GM23338 (cell line): ENCODE results near the gene VGLL2. TPM values are rescaled to one million over a fixed set of nuclear protein-coding genes. Genes with fewer than 3 reads are reported as not detected.
A peak's percentile ranks its signal among the peaks of the same experiment; 100 is the strongest.

Source experiments
- ATAC-seq: fragments of 200-7000 bp; cut with Tn5 transposase; 3 replicates; pipeline ENCODE4 v1.9.1; 2020
- DNase-seq: peaks from one replicate; pipeline ENCODE4 v3.0.0-alpha.2; 2015; ENCODE audit warnings: low spot score
- H2AFZ ChIP-seq: fragments of 200-600 bp; sonication (generic); 2 replicates; pipeline ENCODE4 v1.8.0; 2016; ENCODE audit warnings: antibody characterized with exemption, mild to moderate bottlenecking, moderate library complexity
- H3F3A ChIP-seq: fragments of 200-600 bp; sonication (generic); replicated peaks from 2 replicates; pipeline ENCODE4 v1.8.0; 2017; ENCODE audit warnings: antibody characterized with exemption, mixed run types, low read depth
- H3K27ac ChIP-seq: fragments of 200-600 bp; sonication (generic); 2 replicates; pipeline ENCODE4 v1.6.1; 2016; ENCODE audit warnings: low read depth
- H3K27me3 ChIP-seq: fragments of 200-600 bp; sonication (generic); 2 replicates; pipeline ENCODE4 v1.8.0; 2016; ENCODE audit warnings: mild to moderate bottlenecking, mixed run types, moderate library complexity; ENCODE audit not compliant: insufficient read depth
- H3K36me3 ChIP-seq: fragments of 200-600 bp; sonication (generic); 2 replicates; pipeline ENCODE4 v1.8.0; 2016; ENCODE audit warnings: mild to moderate bottlenecking; ENCODE audit not compliant: insufficient read depth
- H3K4me1 ChIP-seq: fragments of 200-600 bp; sonication (generic); 2 replicates; pipeline ENCODE4 v1.8.0; 2016; ENCODE audit warnings: mild to moderate bottlenecking, moderate library complexity; ENCODE audit not compliant: insufficient read depth
- H3K4me2 ChIP-seq: fragments of 200-600 bp; sonication (generic); 2 replicates; pipeline ENCODE4 v1.7.1; 2017; ENCODE audit warnings: mixed run types
- H3K4me3 ChIP-seq: fragments of 200-600 bp; sonication (generic); 2 replicates; pipeline ENCODE4 v1.6.1; 2016; ENCODE audit warnings: mixed run types
- H3K79me2 ChIP-seq: fragments of 200-600 bp; sonication (generic); replicated peaks from 2 replicates; pipeline ENCODE4 v1.8.0; 2017; ENCODE audit warnings: mild to moderate bottlenecking; ENCODE audit not compliant: insufficient read depth
- H3K9me2 ChIP-seq: fragments of 200-600 bp; sonication (generic); 2 replicates; pipeline ENCODE4 v1.8.0; 2017; ENCODE audit not compliant: insufficient read depth
- H4K20me1 ChIP-seq: fragments of 200-600 bp; sonication (generic); replicated peaks from 2 replicates; pipeline ENCODE4 v1.8.0; 2017; ENCODE audit warnings: mild to moderate bottlenecking; ENCODE audit not compliant: insufficient read depth
- H3K27ac Mint-ChIP-seq: 2 replicates; pipeline ENCODE4 v1.8.0; 2020; ENCODE audit warnings: inconsistent platforms, mild to moderate bottlenecking, moderate library complexity, mixed read lengths
- H3K27me3 Mint-ChIP-seq: 3 replicates; pipeline ENCODE4 v1.8.0; 2022; ENCODE audit warnings: low read depth, mild to moderate bottlenecking, moderate library complexity, mixed read lengths, inconsistent platforms; ENCODE audit not compliant: insufficient read depth, poor library complexity
- H3K36me3 Mint-ChIP-seq: 3 replicates; pipeline ENCODE4 v1.8.0; 2021; ENCODE audit warnings: low read depth, mild to moderate bottlenecking, inconsistent platforms, moderate library complexity, mixed read lengths
- H3K4me1 Mint-ChIP-seq: 3 replicates; pipeline ENCODE4 v1.8.0; 2020; ENCODE audit warnings: mild to moderate bottlenecking, inconsistent platforms, mixed read lengths
- H3K4me3 Mint-ChIP-seq: 3 replicates; pipeline ENCODE4 v1.8.0; 2021; ENCODE audit warnings: moderate library complexity, mild to moderate bottlenecking, inconsistent platforms, mixed read lengths
- H3K9me3 Mint-ChIP-seq: 3 replicates; pipeline ENCODE4 v1.8.0; 2020; ENCODE audit warnings: moderate library complexity, mild to moderate bottlenecking, inconsistent platforms, mixed read lengths
- CREB1 ChIP-seq: fragments of 250-450 bp; sonication (Bioruptor Pico); IDR thresholded peaks from 2 replicates; pipeline ENCODE4 v1.5.0; 2020; ENCODE audit warnings: low read depth, mild to moderate bottlenecking, moderate library complexity
- CTCF ChIP-seq, 2 experiments: fragments of 200-600 bp in 1 of 2; sonication (generic) in 1 of 2; conservative IDR thresholded peaks; 2 replicates each; pipeline versions ENCODE4 v1.5.1 to v1.6.1; 2016 to 2017; ENCODE audit warnings: antibody characterized with exemption in 2 of 2, low read depth in 2 of 2, mild to moderate bottlenecking in 2 of 2, moderate library complexity in 1 of 2
- ETS1 ChIP-seq: IDR thresholded peaks from 2 replicates; pipeline ENCODE4 v1.6.1; 2016; ENCODE audit warnings: antibody characterized with exemption
- EZH2 ChIP-seq: fragments of 200-600 bp; sonication (generic); IDR thresholded peaks from one replicate; pipeline ENCODE4 v1.8.0; 2017; ENCODE audit warnings: antibody characterized with exemption, mild to moderate bottlenecking, low read depth; ENCODE audit not compliant: unreplicated experiment
- EZH2phosphoT487 ChIP-seq: fragments of 200-600 bp; sonication (generic); IDR thresholded peaks from one replicate; pipeline ENCODE4 v1.8.1; 2018; ENCODE audit warnings: antibody characterized with exemption; ENCODE audit not compliant: unreplicated experiment
- JUNB ChIP-seq: IDR thresholded peaks from one replicate; pipeline ENCODE4 v1.6.1; 2016; ENCODE audit warnings: antibody characterized with exemption; ENCODE audit not compliant: unreplicated experiment
- POLR2AphosphoS5 ChIP-seq: IDR thresholded peaks from 2 replicates; pipeline ENCODE4 v1.6.1; 2016; ENCODE audit warnings: antibody characterized with exemption, low read depth
- ZNF114 ChIP-seq: fragments of 250-450 bp; sonication (Bioruptor Pico); IDR thresholded peaks from 2 replicates; pipeline ENCODE4 v1.5.0; 2020; ENCODE audit warnings: mild to moderate bottlenecking, moderate library complexity
- ZNF331 ChIP-seq: fragments of 250-450 bp; sonication (Bioruptor Pico); IDR thresholded peaks from 2 replicates; pipeline ENCODE4 v1.5.0; 2020; ENCODE audit warnings: low read depth, mild to moderate bottlenecking, moderate library complexity
- ZNF462 ChIP-seq: fragments of 250-450 bp; sonication (Bioruptor Pico); IDR thresholded peaks from 2 replicates; pipeline ENCODE4 v1.5.0; 2020; ENCODE audit warnings: mild to moderate bottlenecking, moderate library complexity
- polyA plus RNA-seq: library from polyadenylated mRNA; unstranded; fragments of >200 nt; fragmentation: Nextera tagmentation; extraction: Ambion mirVana; gene quantifications from 2 replicates; pipeline ENCODE4 v1.2.1, GENCODE V29; 2016
- total RNA-seq: library from RNA; depleted of rRNA; stranded (reverse); fragments of >200 nt; shearing (Covaris generic); gene quantifications from 2 replicates; pipeline ENCODE4 v1.2.3, GENCODE V29; 2014

Gene VGLL2
- total and polyA plus RNA-seq, 2 experiments from 2014 or later: not detected

- peak; percentile 95 for TF ChIP-seq EZH2
- no peak for TF ChIP-seq ZNF114 (CRISPR knock-in tag)
- no peak for TF ChIP-seq CREB1 (CRISPR knock-in tag)
- TF ChIP-seq ZNF331 (CRISPR knock-in tag): no peak
- no peak for TF ChIP-seq JUNB
- TF ChIP-seq EZH2phosphoT487: peak; percentile 77
- TF ChIP-seq POLR2AphosphoS5: no peak
These were observed 4.9 kb downstream of the VGLL2 start (continued) for GRCh38 chr6:117270055-117270842.

GRCh38 chr6:117270843-117271507, 5.6 kb downstream of the VGLL2 start:
- Histone ChIP-seq H3K36me3 (no peaks in the 10 kb centered on the region), H3K9me2 (no peaks in the 10 kb centered on the region), H3K79me2 (no peaks in the 10 kb centered on the region), H4K20me1 (peaks cover 19% of the 10 kb centered on the region), H3K27ac (no peak overlapping the region), H3K4me2 (peak overlapping the region; percentile 88), H3K4me1 (peaks cover 48% of the 10 kb centered on the region), H3F3A (peaks cover 7% of the 10 kb centered on the region; the same call in 1 of the 2 replicates), H3K27me3 (peaks cover 99% of the 10 kb centered on the region), H2AFZ (no peak overlapping the region), H3K4me3 (peak overlapping the region; percentile 64)
- no peaks in the 10 kb centered on the region for H3K36me3 Mint-ChIP-seq
- DNase-seq: no peak
- H3K27ac Mint-ChIP-seq: no peak overlapping the region
- H3K27me3 Mint-ChIP-seq: peaks cover 76% of the 10 kb centered on the region
- 0 out of 3 replicates have a peak, but pooled peaks cover 2% of the 10 kb centered on the region for H3K9me3 Mint-ChIP-seq
- peak; percentile 58 for ATAC-seq
- peaks cover 43% of the 10 kb centered on the region for H3K4me1 Mint-ChIP-seq
- H3K4me3 Mint-ChIP-seq: peak overlapping the region; percentile 64
- TF ChIP-seq EZH2 (no peak), ZNF462 (CRISPR knock-in tag) (no peak), ZNF114 (CRISPR knock-in tag) (no peak), CTCF (conservative IDR thresholded peaks at IDR 0.05; ENCODE audit: low read depth in 2 of 2) (no peak), CREB1 (CRISPR knock-in tag) (no peak), ETS1 (no peak), JUNB (no peak)
